ENCODE data around the gene SEC23A.
A peak's percentile ranks its signal among the peaks of the same experiment; 100 is the strongest.

SEC23A gene

GRCh38 chr14:39030209-39030608 is 72.8 kb downstream of the SEC23A start:
- Histone ChIP-seq H3K23ac (ENCODE audit: low read length) (no peak overlapping the region), H3K36me3 (ENCODE audit: control insufficient read depth in 1 of 2, insufficient read depth in 2 of 2, low read length in 2 of 2) (peaks cover 14 to 17% of the 10 kb centered on the region in 2 experiments), H3K79me1 (ENCODE audit: low read length) (no peaks in the 10 kb centered on the region), H3K4me1 (ENCODE audit: control insufficient read depth in 1 of 2, insufficient read depth in 2 of 2, low read length in 2 of 2) (no peaks in the 10 kb centered on the region), H2BK5ac (ENCODE audit: low read depth, low read length, poor library complexity) (no peak overlapping the region), H3K18ac (ENCODE audit: low read length) (no peak overlapping the region), H3K4me3 (ENCODE audit: low read depth, low read length) (no peak overlapping the region), H3K9ac (ENCODE audit: low read length) (no peak overlapping the region), H3K4ac (ENCODE audit: low read depth, low read length) (no peak overlapping the region), H3K27me3 (ENCODE audit: insufficient read depth, low read length) (no peaks in the 10 kb centered on the region), H4K12ac (ENCODE audit: low read depth, low read length) (no peak overlapping the region), H2BK12ac (ENCODE audit: low read length) (no peak overlapping the region), H3K14ac (ENCODE audit: low read length) (no peak overlapping the region), H3K79me2 (ENCODE audit: control insufficient read depth, insufficient read depth, low read length, poor library complexity) (no peaks in the 10 kb centered on the region), H2AK5ac (ENCODE audit: low read length) (no peak overlapping the region), H4K8ac (ENCODE audit: low read depth, low read length) (no peak overlapping the region), H2BK120ac (ENCODE audit: insufficient read depth, low read length, poor library complexity) (no peak overlapping the region), H3K27ac (ENCODE audit: low read depth, low read length) (no peak overlapping the region), H4K91ac (ENCODE audit: low read depth, low read length) (no peak overlapping the region), H3K9me3 (ENCODE audit: insufficient read depth, low read depth, low read length) (peaks cover 2% of the 10 kb centered on the region), H3K4me2 (ENCODE audit: low read length) (no peak overlapping the region), H2AFZ (ENCODE audit: insufficient read depth, low read length, poor library complexity) (no peak overlapping the region)
- DNase-seq, result no peak
- no CpG with 5 or more reads among the region's 10 CpGs for WGBS (ENCODE audit: extremely low coverage, insufficient coverage, insufficient read length)

GRCh38 chr14:39029789-39030188 is 73.2 kb downstream of the SEC23A start:
- Histone ChIP-seq H3K4me1 (ENCODE audit: control insufficient read depth in 1 of 2, insufficient read depth in 2 of 2, low read length in 2 of 2) (no peaks in the 10 kb centered on the region), H3K79me1 (ENCODE audit: low read length) (no peaks in the 10 kb centered on the region), H4K12ac (ENCODE audit: low read depth, low read length) (no peak overlapping the region), H3K36me3 (ENCODE audit: control insufficient read depth in 1 of 2, insufficient read depth in 2 of 2, low read length in 2 of 2) (peaks cover 14 to 17% of the 10 kb centered on the region in 2 experiments), H3K79me2 (ENCODE audit: control insufficient read depth, insufficient read depth, low read length, poor library complexity) (no peaks in the 10 kb centered on the region), H3K4me3 (ENCODE audit: low read depth, low read length) (no peak overlapping the region), H2BK5ac (ENCODE audit: low read depth, low read length, poor library complexity) (no peak overlapping the region), H3K4ac (ENCODE audit: low read depth, low read length) (no peak overlapping the region), H3K27ac (ENCODE audit: low read depth, low read length) (no peak overlapping the region), H3K18ac (ENCODE audit: low read length) (no peak overlapping the region), H2AFZ (ENCODE audit: insufficient read depth, low read length, poor library complexity) (no peak overlapping the region), H2BK12ac (ENCODE audit: low read length) (no peak overlapping the region), H2BK120ac (ENCODE audit: insufficient read depth, low read length, poor library complexity) (no peak overlapping the region), H4K91ac (ENCODE audit: low read depth, low read length) (no peak overlapping the region), H3K14ac (ENCODE audit: low read length) (no peak overlapping the region), H2AK5ac (ENCODE audit: low read length) (no peak overlapping the region), H3K9me3 (ENCODE audit: insufficient read depth, low read depth, low read length) (peaks cover 2% of the 10 kb centered on the region), H3K27me3 (ENCODE audit: insufficient read depth, low read length) (no peaks in the 10 kb centered on the region), H4K8ac (ENCODE audit: low read depth, low read length) (no peak overlapping the region), H3K4me2 (ENCODE audit: low read length) (no peak overlapping the region), H3K9ac (ENCODE audit: low read length) (no peak overlapping the region), H3K23ac (ENCODE audit: low read length) (no peak overlapping the region)
- no peak for DNase-seq
- no CpG with 5 or more reads among the region's 8 CpGs for WGBS (ENCODE audit: extremely low coverage, insufficient coverage, insufficient read length)

- no peaks in the 10 kb centered on the region for H3K4me1 ChIP-seq (ENCODE audit: control insufficient read depth in 1 of 2, insufficient read depth in 2 of 2, low read length in 2 of 2)
- no peak overlapping the region for H3K27ac ChIP-seq (ENCODE audit: low read depth, low read length)
- H3K18ac ChIP-seq (ENCODE audit: low read length), result no peak overlapping the region
- H3K23ac ChIP-seq (ENCODE audit: low read length), result no peak overlapping the region
- no peak overlapping the region for H2BK5ac ChIP-seq (ENCODE audit: low read depth, low read length, poor library complexity)
- H3K79me2 ChIP-seq (ENCODE audit: control insufficient read depth, insufficient read depth, low read length, poor library complexity), result no peaks in the 10 kb centered on the region
- H3K4ac ChIP-seq (ENCODE audit: low read depth, low read length), result no peak overlapping the region
- no peak overlapping the region for H3K14ac ChIP-seq (ENCODE audit: low read length)
- H2BK12ac ChIP-seq (ENCODE audit: low read length), result no peak overlapping the region
- no peaks in the 10 kb centered on the region for H3K27me3 ChIP-seq (ENCODE audit: insufficient read depth, low read length)
- no peak overlapping the region for H4K91ac ChIP-seq (ENCODE audit: low read depth, low read length)
- H3K9me3 ChIP-seq (ENCODE audit: insufficient read depth, low read depth, low read length), result peaks cover 2% of the 10 kb centered on the region
- no peak overlapping the region for H4K8ac ChIP-seq (ENCODE audit: low read depth, low read length)
- H3K4me2 ChIP-seq (ENCODE audit: low read length), result no peak overlapping the region
- no peak overlapping the region for H3K4me3 ChIP-seq (ENCODE audit: low read depth, low read length)
- H2AFZ ChIP-seq (ENCODE audit: insufficient read depth, low read length, poor library complexity), result no peak overlapping the region
- H2BK120ac ChIP-seq (ENCODE audit: insufficient read depth, low read length, poor library complexity), result no peak overlapping the region
- H4K12ac ChIP-seq (ENCODE audit: low read depth, low read length), result no peak overlapping the region
- peaks cover 14 to 17% of the 10 kb centered on the region in 2 experiments for H3K36me3 ChIP-seq (ENCODE audit: control insufficient read depth in 1 of 2, insufficient read depth in 2 of 2, low read length in 2 of 2)
- H2AK5ac ChIP-seq (ENCODE audit: low read length), result no peak overlapping the region
- DNase-seq, result no peak
- H3K9ac ChIP-seq (ENCODE audit: low read length), result no peak overlapping the region
- no peaks in the 10 kb centered on the region for H3K79me1 ChIP-seq (ENCODE audit: low read length)
These were observed 74.4 kb downstream of the SEC23A start for GRCh38 chr14:39028620-39029019.

GRCh38 chr14:39025810-39026627 is 77.0 kb downstream of the SEC23A start:
- Histone ChIP-seq H2BK12ac (ENCODE audit: low read length) (no peak overlapping the region), H3K79me2 (ENCODE audit: control insufficient read depth, insufficient read depth, low read length, poor library complexity) (no peaks in the 10 kb centered on the region), H2AFZ (ENCODE audit: insufficient read depth, low read length, poor library complexity) (no peak overlapping the region), H2AK5ac (ENCODE audit: low read length) (no peak overlapping the region), H2BK5ac (ENCODE audit: low read depth, low read length, poor library complexity) (no peak overlapping the region), H3K9me3 (ENCODE audit: insufficient read depth, low read depth, low read length) (peaks cover 2% of the 10 kb centered on the region), H3K14ac (ENCODE audit: low read length) (no peak overlapping the region), H3K9ac (ENCODE audit: low read length) (peak overlapping the region; percentile 17), H3K27me3 (ENCODE audit: insufficient read depth, low read length) (no peaks in the 10 kb centered on the region), H3K27ac (ENCODE audit: low read depth, low read length) (no peak overlapping the region), H4K12ac (ENCODE audit: low read depth, low read length) (no peak overlapping the region), H2BK120ac (ENCODE audit: insufficient read depth, low read length, poor library complexity) (no peak overlapping the region), H3K4me3 (ENCODE audit: low read depth, low read length) (no peak overlapping the region), H4K8ac (ENCODE audit: low read depth, low read length) (no peak overlapping the region), H4K91ac (ENCODE audit: low read depth, low read length) (no peak overlapping the region), H3K18ac (ENCODE audit: low read length) (no peak overlapping the region), H3K36me3 (ENCODE audit: control insufficient read depth in 1 of 2, insufficient read depth in 2 of 2, low read length in 2 of 2) (peaks cover 11 to 14% of the 10 kb centered on the region in 2 experiments), H3K4me2 (ENCODE audit: low read length) (no peak overlapping the region), H3K4ac (ENCODE audit: low read depth, low read length) (no peak overlapping the region), H3K4me1 (ENCODE audit: control insufficient read depth in 1 of 2, insufficient read depth in 2 of 2, low read length in 2 of 2) (no peaks in the 10 kb centered on the region), H3K79me1 (ENCODE audit: low read length) (no peaks in the 10 kb centered on the region), H3K23ac (ENCODE audit: low read length) (no peak overlapping the region)
- DNase-seq, result peak in 1 of 2 donors; percentile 26
- no CpG with 5 or more reads among the region's 3 CpGs for WGBS (ENCODE audit: extremely low coverage, insufficient coverage, insufficient read length)

Data from trophoblast cell (in vitro differentiated cells and primary cell).